ENCODE data around the gene NTM.

Gene NTM

GRCh38 chr11:131792243-131792642 is 421.8 kb downstream of the NTM start:
- peak; percentile 73 for DNase-seq

GRCh38 chr11:131796089-131796488 is 425.7 kb downstream of the NTM start:
- no peak for DNase-seq

- DNase-seq, result no peak
Observed at GRCh38 chr11:131796541-131796940, 426.1 kb downstream of the NTM start.

GRCh38 chr11:131800452-131800851 is 430.0 kb downstream of the NTM start:
- DNase-seq, result no peak

- no peak for DNase-seq
Observed at GRCh38 chr11:131802440-131803115, 432.2 kb downstream of the NTM start.

GRCh38 chr11:131807876-131808275 is 437.5 kb downstream of the NTM start:
- no peak for DNase-seq

GRCh38 chr11:131808470-131808869 is 438.1 kb downstream of the NTM start:
- no peak for DNase-seq

- peak; percentile 8 for DNase-seq
Observed at GRCh38 chr11:131809203-131809918, 438.9 kb downstream of the NTM start.

- no peak for DNase-seq
Observed at GRCh38 chr11:131810541-131810940, 440.1 kb downstream of the NTM start.

GRCh38 chr11:131811383-131811782 is 441.0 kb downstream of the NTM start:
- peak; percentile 15 for DNase-seq

GRCh38 chr11:131814108-131814507 is 443.7 kb downstream of the NTM start:
- DNase-seq, result no peak

- peak; percentile 10 for DNase-seq
Observed at GRCh38 chr11:131815590-131815989, 445.2 kb downstream of the NTM start.

- DNase-seq, result peak; percentile 13
Observed at GRCh38 chr11:131816051-131816450, 445.6 kb downstream of the NTM start.

GRCh38 chr11:131817687-131818188 is 447.3 kb downstream of the NTM start:
- DNase-seq, result no peak

- no peak for DNase-seq
Observed at GRCh38 chr11:131819865-131820264, 449.4 kb downstream of the NTM start.

GRCh38 chr11:131822506-131822905 is 452.1 kb downstream of the NTM start:
- no peak for DNase-seq

- no peak for DNase-seq
Observed at GRCh38 chr11:131823772-131824171, 453.4 kb downstream of the NTM start.

- DNase-seq, result peak; percentile 5
Observed at GRCh38 chr11:131824771-131825170, 454.4 kb downstream of the NTM start.

GRCh38 chr11:131827430-131827829 is 457.0 kb downstream of the NTM start:
- DNase-seq, result no peak

GRCh38 chr11:131829725-131830124 is 459.3 kb downstream of the NTM start:
- no peak for DNase-seq

GRCh38 chr11:131832079-131832478 is 461.7 kb downstream of the NTM start:
- no peak for DNase-seq

GRCh38 chr11:131833366-131833765 is 463.0 kb downstream of the NTM start:
- DNase-seq, result no peak

GRCh38 chr11:131837562-131837961 is 467.1 kb downstream of the NTM start:
- DNase-seq, result no peak

- no peak for DNase-seq
Observed at GRCh38 chr11:131838016-131838415, 467.6 kb downstream of the NTM start.
